HG02938 (cell line): ENCODE results near the gene GBP7.
A peak's percentile ranks its signal among the peaks of the same experiment; 100 is the strongest.
"Not testable (repeated sequence)": the region's sequence is repeated elsewhere in the genome, so short reads cannot be mapped to it uniquely, and the experiment has no call there.

Experiments
- ATAC-seq: cut with Tn5 transposase; IDR thresholded peaks from one replicate; pipeline ENCODE4 v1.9.1; 2021; ENCODE audit warnings: mild to moderate bottlenecking, moderate library complexity; ENCODE audit not compliant: unreplicated experiment

GBP7 gene, protein sequence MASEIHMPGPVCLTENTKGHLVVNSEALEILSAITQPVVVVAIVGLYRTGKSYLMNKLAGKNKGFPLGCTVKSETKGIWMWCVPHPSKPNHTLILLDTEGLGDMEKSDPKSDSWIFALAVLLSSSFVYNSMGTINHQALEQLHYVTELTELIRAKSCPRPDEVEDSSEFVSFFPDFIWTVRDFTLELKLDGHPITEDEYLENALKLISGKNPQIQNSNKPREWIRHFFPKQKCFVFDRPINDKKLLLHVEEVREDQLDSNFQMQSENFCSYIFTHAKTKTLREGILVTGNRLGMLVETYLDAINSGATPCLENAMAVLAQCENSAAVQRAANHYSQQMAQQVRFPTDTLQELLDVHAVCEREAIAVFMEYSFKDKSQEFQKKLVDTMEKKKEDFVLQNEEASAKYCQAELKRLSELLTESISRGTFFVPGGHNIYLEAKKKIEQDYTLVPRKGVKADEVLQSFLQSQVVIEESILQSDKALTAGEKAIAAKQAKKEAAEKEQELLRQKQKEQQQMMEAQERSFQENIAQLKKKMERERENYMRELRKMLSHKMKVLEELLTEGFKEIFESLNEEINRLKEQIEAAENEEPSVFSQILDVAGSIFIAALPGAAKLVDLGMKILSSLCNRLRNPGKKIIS

GRCh38 chr1:89175601-89176256, at the start of gene GBP7:
Gene GBP7, minus strand, starts transcription at chr1:89176003. Its CDS starts 4,068 bp downstream, at chr1:89171935.
- no peak for ATAC-seq

DNA sequence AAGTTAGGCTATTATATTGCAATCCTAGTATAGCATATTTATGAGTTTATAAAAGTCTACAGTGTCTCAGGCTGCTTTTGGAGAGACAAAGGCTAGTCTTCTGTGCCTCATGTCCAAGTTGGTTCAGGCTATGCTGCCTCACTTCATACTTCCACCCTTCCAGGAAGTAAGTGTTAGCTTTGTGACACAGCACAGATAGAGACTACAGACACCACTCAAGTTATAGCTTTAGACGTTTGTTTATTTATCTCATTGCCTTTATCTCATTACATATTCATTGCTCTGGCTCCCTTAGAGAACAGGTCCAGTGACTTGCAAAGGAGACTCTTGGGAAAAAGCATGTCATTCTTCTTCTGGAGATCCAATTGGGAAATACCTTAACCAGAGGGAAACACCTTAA, 45.5 kb upstream of the GBP7 start:
- ATAC-seq: no peak

DNA sequence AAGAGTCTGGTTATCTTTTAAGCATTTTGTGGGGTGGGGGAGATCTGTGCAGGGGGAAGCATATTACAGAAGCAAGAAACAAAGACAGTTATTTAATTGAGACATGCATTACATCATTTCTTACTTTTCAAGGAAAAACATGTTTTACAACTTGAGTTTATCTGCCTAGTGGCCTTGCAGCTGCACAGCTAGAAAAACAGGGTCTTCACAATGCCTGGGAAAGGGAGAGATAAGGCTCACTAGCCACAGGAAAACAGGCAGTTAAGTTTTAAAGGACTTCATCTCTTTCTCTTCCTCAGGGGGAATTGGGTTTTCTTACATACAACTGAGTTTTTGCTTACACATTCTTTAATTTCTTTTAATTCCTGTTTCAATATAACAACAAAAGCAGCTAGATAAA, 44.0 kb upstream of the GBP7 start:
- not testable (repeated sequence) for ATAC-seq

DNA sequence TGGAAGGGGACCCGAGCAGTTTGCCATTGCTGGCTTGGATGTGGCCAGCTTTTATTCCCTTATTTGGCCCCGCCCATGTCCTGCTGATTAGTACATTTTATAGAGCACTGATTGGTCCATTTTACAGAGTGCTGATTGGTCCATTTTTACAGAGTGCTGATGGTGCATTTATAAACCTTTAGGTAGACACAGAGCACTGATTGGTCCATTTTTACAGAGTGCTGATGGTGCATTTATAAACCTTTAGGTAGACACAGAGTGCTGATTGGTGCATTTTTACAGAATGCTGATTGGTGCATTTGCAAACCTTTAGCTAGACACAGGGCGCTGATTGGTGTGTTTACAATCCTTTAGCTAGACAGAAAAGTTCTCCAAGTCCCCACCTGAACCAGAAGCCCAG, 43.1 kb upstream of the GBP7 start:
- ATAC-seq: not testable (repeated sequence)

DNA sequence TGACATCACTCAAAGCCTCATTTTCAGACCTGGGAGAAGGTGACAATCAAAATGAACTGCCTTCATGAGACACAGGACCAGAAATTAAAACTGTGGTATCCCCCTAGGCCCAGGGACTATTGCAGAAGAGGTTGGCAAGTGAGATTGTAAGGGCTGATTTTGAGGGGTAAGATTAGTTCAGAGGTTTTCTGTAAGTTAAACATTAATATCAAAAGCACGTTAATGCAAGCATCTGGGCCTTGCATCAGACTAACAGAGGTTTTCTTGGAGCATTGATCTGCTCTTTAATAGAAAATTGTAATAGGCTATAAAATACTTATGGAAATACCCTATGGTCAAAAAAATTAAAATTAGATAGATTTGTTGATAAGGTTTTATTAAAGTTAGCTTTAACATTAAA, 37.5 kb upstream of the GBP7 start:
- no peak for ATAC-seq

DNA sequence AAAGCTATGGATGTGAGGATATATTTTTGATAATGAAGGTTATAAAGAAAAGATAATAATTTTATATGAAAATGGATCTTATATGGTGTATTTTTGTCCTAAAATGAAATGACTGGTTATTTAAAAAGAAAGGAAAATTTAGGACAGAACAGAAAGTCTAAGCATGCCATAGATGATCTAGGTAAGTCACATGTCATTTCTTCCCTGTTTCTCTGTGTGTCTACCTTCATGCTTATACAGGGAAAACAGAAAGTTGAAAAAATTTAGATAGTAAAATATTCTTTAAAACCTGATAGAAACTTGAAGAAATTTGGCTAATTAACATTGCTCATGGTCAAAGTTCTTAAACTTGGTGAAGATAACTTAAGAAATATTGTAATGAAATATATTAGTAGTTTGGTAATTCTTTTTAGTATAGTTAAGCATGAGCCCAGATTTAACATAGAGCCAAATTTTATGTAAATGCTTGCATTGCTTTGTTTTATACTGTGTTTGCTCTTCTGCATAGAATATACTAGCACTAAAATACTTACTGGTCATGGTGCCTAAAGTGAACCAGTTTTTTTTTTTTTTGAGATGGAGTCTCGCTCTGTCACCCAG, 35.3 kb upstream of the GBP7 start:
- ATAC-seq: no peak

DNA sequence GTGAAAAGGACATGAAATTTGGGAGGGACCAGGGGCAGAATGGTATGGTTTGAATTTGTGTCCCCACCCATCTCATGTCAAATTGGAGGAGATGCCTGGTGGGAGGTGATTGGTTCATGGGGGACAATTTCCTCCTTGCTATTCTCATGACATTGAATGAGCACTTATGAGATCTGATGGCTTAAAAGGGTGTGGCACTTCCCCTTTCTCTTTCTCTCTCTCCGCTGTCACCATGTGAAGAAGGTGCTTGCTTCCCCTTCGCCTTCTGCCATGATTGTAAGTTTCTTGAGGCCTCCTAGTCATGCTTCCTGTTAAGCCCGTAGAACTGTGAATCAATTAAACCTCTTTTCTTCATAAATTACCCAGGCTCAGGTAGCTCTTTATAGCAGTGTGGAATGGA, 30.6 kb upstream of the GBP7 start:
- no peak for ATAC-seq

- no peak for ATAC-seq
These were observed 27.4 kb upstream of the GBP7 start for GRCh38 chr1:89203166-89203565.

GRCh38 chr1:89201106-89201794, 25.4 kb upstream of the GBP7 start:
- peak; percentile 73 for ATAC-seq

GRCh38 chr1:89200663-89201062, 24.9 kb upstream of the GBP7 start:
- ATAC-seq: no peak

- ATAC-seq: no peak
These were observed 23.8 kb upstream of the GBP7 start for GRCh38 chr1:89199525-89200031.

DNA sequence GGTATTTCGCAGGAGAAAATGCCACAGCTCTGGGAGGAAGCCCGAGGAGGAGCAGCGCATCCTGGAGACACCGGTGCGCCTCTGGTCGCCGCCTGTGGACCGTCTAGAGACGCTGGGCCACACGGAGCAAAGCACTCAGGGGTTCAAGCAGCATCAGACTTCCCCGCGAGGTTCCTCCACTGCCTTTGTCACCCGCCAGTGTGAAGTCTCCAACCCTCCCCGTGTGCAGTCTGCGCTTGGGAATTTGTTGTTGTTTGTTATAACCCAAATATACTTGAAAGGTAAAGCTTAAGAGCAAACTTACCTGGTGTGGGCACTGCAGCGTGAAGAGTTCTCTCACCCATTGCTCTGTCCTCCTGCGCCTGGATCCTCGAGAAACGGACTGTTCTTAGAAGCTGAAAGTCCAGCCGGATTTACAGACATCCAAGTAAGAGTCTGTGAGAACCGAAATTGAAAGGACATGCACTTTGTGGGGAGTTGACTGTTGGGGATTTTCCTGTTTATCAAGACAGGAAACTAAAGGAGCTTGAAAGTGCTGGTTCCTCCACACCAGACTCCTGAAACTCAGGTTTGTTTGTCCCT, 22.8 kb upstream of the GBP7 start, which contains the start of gene GBP4:
Gene GBP4, minus strand, starts transcription at position 452 of the 582 bp plus-strand sequence. Its CDS starts 108 bp downstream, at position 344.
- peak; percentile 56 for ATAC-seq

GRCh38 chr1:89198081-89198480, 22.3 kb upstream of the GBP7 start:
- ATAC-seq: no peak

- ATAC-seq: no peak
These were observed 19.7 kb upstream of the GBP7 start for GRCh38 chr1:89195476-89195875.

GRCh38 chr1:89191314-89191713, 15.5 kb upstream of the GBP7 start:
- ATAC-seq: no peak

DNA sequence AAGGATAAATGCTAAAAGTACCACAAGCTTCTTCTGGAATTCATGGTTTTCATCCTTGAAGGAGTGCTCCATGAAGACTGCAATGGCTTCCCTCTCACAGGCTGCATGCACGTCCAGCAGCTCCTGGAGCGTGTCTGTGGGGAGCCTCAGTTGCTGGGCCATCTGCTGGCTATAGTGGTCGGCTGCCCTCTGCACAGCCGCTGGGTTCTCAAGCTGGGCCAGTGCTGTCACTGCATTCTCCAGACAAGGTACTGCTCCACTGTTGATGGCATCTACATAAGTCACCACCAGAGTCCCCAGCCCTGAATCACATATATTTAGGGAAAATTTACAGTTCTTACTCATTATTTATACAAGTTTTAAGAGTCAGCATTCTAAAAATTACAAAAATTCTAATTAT, 14.2 kb upstream of the GBP7 start:
- ATAC-seq: no peak

- ATAC-seq: no peak
These were observed 3.5 kb upstream of the GBP7 start for GRCh38 chr1:89179343-89179742.

- ATAC-seq: no peak
These were observed 1.2 kb upstream of the GBP7 start for GRCh38 chr1:89176971-89177370.

DNA sequence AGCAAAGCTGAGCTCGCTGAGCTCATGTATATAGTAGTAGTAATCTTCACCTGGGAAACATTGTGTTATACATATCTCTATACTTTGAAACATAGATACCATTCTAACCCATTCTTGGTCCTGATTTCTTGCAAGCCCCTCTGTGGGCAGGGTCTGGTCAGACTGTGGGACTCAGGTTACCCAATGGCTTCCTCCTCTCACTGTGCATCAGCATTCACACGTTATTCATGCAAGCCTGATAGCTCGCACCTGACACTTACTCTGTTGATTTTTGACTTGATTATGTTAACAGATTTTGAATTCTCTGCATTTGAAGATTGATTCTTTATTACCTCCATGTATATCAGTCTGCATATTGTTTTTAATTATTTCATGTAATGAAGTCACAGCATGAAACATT, 1.3 kb downstream of the GBP7 start:
- ATAC-seq: no peak

- no peak for ATAC-seq
These were observed 3.2 kb downstream of the GBP7 start for GRCh38 chr1:89172468-89173143.
